ENCODE data around the gene PHLDA1. TPM values are rescaled to one million over a fixed set of nuclear protein-coding genes. Genes with fewer than 3 reads are reported as not detected.
A peak's percentile ranks its signal among the peaks of the same experiment; 100 is the strongest.

Gene PHLDA1
- total and polyA plus RNA-seq, 10 of the 15 experiments (the other 5 are each of a cell fraction or from before 2014, with no cell fraction given): 0.66 to 14.2 (median 1.3) TPM

- TF ChIP-seq ZBTB4 (CRISPR knock-in tag; IDR thresholded peaks at IDR 0.05): no peak
- TF ChIP-seq BHLHE40 (IDR thresholded peaks at IDR 0.05; ENCODE audit: borderline replicate concordance in 1 of 2, low read depth in 2 of 2, low read length in 1 of 2): peak in 1 of 2 experiments; percentile 52; a peak in 1 of 4 replicates
- no peak for TF ChIP-seq CBX3 (IDR thresholded peaks at IDR 0.05; ENCODE audit: borderline replicate concordance, low read depth)
- TF ChIP-seq, protein P1, sequence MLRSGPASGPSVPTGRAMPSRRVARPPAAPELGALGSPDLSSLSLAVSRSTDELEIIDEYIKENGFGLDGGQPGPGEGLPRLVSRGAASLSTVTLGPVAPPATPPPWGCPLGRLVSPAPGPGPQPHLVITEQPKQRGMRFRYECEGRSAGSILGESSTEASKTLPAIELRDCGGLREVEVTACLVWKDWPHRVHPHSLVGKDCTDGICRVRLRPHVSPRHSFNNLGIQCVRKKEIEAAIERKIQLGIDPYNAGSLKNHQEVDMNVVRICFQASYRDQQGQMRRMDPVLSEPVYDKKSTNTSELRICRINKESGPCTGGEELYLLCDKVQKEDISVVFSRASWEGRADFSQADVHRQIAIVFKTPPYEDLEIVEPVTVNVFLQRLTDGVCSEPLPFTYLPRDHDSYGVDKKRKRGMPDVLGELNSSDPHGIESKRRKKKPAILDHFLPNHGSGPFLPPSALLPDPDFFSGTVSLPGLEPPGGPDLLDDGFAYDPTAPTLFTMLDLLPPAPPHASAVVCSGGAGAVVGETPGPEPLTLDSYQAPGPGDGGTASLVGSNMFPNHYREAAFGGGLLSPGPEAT (IDR thresholded peaks at IDR 0.05; ENCODE audit: low read depth): 0 out of 2 replicates have a peak, but pooled peaks have one; percentile 5
- TF ChIP-seq RELA (IDR thresholded peaks at IDR 0.05; ENCODE audit: borderline replicate concordance, partially characterized antibody): no peak
- no peak for TF ChIP-seq ZNF207 (IDR thresholded peaks at IDR 0.05; ENCODE audit: borderline replicate concordance)
- no peak for TF ChIP-seq PAX5 (IDR thresholded peaks at IDR 0.05; ENCODE audit: borderline replicate concordance, low read depth, low read length)
- TF ChIP-seq PML (IDR thresholded peaks at IDR 0.05; ENCODE audit: low read length): no peak
- TF ChIP-seq ETV6 (conservative IDR thresholded peaks at IDR 0.05 in 1 of 2, IDR thresholded peaks at IDR 0.05 in 1 of 2; ENCODE audit: borderline replicate concordance in 1 of 2, low read depth in 1 of 2): no peak
- no peak for TF ChIP-seq RFX5 (IDR thresholded peaks at IDR 0.05; ENCODE audit: low read depth, low read length)
- TF ChIP-seq, protein P2, sequence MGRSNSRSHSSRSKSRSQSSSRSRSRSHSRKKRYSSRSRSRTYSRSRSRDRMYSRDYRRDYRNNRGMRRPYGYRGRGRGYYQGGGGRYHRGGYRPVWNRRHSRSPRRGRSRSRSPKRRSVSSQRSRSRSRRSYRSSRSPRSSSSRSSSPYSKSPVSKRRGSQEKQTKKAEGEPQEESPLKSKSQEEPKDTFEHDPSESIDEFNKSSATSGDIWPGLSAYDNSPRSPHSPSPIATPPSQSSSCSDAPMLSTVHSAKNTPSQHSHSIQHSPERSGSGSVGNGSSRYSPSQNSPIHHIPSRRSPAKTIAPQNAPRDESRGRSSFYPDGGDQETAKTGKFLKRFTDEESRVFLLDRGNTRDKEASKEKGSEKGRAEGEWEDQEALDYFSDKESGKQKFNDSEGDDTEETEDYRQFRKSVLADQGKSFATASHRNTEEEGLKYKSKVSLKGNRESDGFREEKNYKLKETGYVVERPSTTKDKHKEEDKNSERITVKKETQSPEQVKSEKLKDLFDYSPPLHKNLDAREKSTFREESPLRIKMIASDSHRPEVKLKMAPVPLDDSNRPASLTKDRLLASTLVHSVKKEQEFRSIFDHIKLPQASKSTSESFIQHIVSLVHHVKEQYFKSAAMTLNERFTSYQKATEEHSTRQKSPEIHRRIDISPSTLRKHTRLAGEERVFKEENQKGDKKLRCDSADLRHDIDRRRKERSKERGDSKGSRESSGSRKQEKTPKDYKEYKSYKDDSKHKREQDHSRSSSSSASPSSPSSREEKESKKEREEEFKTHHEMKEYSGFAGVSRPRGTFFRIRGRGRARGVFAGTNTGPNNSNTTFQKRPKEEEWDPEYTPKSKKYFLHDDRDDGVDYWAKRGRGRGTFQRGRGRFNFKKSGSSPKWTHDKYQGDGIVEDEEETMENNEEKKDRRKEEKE (IDR thresholded peaks at IDR 0.05): no peak
- peak; percentile 66 to 88 for TF ChIP-seq IKZF2 (IDR thresholded peaks at IDR 0.05)
- TF ChIP-seq, protein P3, sequence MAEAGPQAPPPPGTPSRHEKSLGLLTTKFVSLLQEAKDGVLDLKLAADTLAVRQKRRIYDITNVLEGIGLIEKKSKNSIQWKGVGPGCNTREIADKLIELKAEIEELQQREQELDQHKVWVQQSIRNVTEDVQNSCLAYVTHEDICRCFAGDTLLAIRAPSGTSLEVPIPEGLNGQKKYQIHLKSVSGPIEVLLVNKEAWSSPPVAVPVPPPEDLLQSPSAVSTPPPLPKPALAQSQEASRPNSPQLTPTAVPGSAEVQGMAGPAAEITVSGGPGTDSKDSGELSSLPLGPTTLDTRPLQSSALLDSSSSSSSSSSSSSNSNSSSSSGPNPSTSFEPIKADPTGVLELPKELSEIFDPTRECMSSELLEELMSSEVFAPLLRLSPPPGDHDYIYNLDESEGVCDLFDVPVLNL (IDR thresholded peaks at IDR 0.05; ENCODE audit: low read depth, low read length): no peak
- no peak for TF ChIP-seq CREB1 (IDR thresholded peaks at IDR 0.05; ENCODE audit: low read depth)
- TF ChIP-seq NFXL1 (IDR thresholded peaks at IDR 0.05; ENCODE audit: borderline replicate concordance): no peak
- no peak for TF ChIP-seq ZNF24 (IDR thresholded peaks at IDR 0.05)
- no peak for TF ChIP-seq ZZZ3 (IDR thresholded peaks at IDR 0.05; ENCODE audit: control insufficient read depth, insufficient read length, low read depth)
- no peak for TF ChIP-seq EP300 (IDR thresholded peaks at IDR 0.05; ENCODE audit: borderline replicate concordance in 1 of 2, control insufficient read depth in 1 of 2, low read depth in 2 of 2, low read length in 2 of 2)
- TF ChIP-seq NFYA (IDR thresholded peaks at IDR 0.05; ENCODE audit: borderline replicate concordance, low read depth, low read length): no peak
- TF ChIP-seq NR2F1 (conservative IDR thresholded peaks at IDR 0.05): no peak
- no peak for TF ChIP-seq ZBED1 (IDR thresholded peaks at IDR 0.05; ENCODE audit: borderline replicate concordance)
Measured at GRCh38 chr12:76030341-76031080, 1.1 kb downstream of the PHLDA1 start (continued).
